Measurements from ENCODE around the gene HCFC1.

HCFC1 gene

DNA sequence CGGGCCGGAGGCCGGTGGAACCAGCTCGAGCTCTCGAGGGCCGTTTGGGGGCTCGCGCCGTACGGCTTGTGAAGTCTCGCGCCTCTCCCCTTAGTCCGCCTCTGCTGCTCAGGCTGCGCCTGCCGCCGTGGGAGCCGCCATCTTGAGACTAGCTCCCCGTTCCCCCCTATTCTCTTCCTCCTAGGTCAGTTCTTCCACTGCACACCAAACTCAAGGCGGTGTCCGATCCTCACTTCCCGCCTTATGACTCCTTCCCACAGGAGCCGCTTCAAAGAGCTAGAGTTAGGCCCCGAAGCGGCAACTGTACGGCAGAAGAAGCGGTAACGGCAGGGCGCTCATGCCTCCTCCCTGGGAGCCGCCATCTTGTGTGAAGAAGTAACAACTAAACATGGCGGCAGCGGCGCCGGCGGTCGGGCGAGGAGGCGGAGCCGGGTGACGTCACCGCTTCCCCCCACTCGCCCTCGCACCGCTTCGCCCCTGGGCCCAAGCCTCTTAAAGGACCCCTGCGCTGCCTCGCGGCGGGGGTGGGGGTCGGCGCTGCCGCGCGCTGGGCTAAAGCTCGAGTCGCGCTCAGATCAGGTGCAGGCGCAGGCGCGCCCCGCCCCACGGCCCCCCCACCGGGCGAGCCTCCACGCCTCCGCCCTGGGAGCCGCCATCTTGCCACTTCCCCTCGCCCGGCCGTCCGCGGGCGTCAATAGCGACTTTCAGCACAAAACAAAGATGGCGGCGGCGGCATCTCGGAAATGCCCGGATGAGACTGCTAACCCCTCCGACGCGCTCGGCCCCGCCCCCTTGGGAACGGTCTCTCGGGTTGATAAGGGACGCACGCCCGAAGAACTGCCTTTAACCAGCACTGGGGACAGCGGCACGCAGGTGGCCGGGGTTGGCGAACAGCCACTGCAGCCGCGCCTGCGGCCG is at the start of gene HCFC1:
TSS of gene HCFC1 (minus strand) at position 369 of the 918 bp plus-strand sequence. CDS start 978 bp downstream, outside the sequence.
- DNase-seq (ENCODE audit: low read depth in 2 of 2, low spot score in 1 of 2) = peak; percentile 81 to 88

DNA sequence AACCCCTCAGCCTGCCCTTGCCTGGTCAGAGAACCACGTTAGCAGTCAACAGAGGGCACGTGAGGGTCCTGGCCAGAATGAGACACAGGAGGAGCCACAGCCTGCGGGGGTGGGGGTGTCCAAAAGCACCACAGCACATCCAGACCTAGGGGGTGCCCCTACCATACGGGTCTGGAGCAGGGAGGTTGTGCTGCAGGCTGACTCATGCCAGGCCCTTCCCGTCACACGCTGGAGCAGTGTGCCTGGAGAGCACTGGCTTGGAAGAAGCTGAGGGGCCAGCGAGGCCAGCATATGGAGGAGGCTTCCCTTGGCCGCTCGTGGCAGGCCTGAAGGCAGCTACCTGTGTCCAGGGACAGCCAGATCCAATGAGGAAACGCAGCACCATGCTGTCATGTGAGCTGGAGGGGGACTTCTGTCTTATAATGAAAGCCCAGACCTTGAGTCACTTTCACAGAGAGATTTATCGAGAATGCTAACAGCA is 49.6 kb upstream of the HCFC1 start:
- DNase-seq (ENCODE audit: low read depth in 2 of 2, low spot score in 1 of 2) = no peak

DNA sequence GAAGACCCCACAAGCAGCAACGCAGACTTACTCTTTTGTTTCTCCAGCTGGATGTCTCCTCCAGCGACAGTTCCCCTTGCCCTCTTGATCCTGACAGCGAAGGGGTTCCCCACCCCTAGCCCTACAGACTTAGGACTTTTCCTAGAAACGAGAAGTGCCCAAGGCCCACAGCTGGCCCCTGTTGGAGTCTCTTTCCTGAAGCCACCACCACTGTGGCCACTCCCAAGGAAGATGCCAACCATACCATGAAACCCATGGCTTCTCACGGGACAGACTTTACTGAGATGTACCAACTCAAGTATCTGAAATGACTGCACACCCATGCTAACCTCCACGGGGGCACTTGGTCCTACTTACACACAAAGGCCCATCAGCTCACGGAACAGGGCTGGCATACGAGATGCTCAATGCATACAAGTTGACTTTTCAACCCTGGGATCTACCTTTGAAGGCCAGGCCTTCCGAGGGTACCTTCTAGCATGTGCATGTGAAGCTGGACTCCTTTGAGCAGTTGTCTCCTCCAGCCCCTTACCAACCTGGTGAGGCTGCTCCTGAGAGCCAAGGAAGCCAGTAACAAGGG is 49.0 kb upstream of the HCFC1 start:
- no peak for DNase-seq (ENCODE audit: low read depth in 2 of 2, low spot score in 1 of 2)

DNA sequence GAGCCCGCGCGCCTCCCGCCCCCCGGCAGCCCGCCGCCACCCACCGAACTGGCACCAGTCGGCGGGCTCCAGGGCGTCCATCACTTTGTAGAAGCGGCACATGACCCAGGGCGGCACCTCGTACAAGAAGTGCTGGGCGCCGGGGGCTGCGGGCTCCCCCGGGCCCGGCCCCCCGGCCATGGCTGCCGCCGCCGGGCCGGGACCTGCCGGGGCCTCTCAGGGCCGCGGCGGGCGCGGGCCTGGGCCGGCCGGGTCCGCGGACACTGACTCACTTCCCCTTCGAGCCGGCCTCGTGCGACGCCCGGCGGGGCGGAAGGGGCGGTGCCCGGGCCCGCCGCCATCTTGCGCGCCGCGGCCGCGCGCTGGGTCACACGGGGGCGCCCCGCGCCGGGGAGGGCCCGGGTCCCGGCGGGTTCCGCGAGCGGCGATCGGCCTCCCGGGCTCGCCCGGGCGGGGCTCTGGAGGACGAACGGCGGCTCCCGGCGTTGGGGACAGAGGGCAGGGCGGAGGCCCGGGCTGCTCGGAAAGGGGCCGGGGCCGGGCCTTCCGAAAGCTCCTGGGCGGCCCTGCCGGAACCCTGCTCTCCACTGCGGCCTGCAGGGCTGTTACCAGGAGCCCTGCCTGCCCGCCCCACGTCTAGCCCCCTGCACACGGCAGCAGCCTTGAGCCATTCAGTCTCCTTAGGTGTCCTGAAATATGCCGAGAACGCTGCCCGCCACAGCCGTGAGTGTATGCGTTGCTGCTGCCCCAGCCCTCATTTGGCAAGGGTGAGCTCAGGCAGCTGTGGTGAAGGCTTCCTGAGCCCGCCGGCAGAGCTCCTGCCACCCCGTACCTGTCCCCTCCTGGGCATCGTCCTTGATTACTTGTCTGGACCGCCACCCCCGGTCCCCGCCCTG is 48.3 kb upstream of the HCFC1 start, which contains the start of gene IRAK1:
TSS of gene IRAK1 (minus strand) at position 270 of the 896 bp plus-strand sequence. CDS start at position 180, 90 bp downstream.
- DNase-seq (ENCODE audit: low read depth in 2 of 2, low spot score in 1 of 2) = no peak

DNA sequence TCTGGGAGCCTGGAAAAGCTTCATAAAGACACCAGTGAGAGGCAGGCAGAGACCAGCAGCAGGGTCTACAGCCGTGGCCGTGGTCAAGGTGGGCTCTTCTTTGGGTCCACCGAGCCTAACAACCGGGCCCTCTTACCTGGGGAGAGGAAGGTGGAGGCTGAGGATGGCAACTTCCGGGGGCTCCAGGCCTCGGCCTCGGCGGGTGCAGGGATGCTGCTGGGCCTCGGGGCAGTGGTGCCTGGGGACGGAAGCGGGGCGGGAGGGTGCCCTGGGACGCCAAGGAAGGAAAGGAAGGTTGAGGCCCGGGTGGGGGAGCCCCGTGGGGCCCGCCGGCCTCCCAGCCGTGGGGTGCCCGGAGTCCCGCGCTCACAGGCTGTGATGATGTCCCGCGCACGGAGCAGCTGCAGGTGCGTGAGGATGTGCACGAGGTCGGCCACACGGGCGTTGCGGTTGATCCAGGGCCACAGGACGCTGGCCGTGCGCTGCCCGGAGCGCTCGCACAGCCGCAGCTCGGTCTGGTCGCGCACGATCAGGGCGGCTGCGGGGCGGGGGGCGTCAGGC is 47.5 kb upstream of the HCFC1 start:
- DNase-seq (ENCODE audit: low read depth in 2 of 2, low spot score in 1 of 2) = no peak

DNA sequence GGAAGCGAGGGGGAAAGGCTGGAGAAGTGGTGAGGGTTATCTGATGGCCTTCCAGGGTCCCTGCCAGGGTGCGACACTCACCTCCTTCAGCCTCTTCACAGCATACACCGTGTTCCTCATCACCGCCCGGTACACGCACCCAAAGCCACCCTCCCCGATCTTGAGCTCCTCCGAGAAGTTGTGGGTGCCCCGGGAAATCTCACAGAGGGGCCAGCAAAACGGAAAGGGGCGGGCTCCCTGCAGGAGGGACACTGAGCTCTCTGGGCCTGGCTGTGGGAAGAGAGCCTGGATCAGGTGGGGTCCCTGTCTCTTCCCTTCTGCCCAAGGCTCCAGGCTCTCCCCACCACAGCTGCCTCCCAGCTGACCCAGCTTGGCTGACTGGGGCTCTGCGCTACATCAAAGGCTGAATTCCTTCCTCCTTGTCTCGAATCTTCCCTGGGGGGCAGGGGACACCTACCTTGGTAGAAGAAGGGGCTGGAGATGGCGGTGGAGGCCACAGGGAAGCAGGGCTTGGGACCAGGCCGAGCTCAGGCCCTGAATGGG is 47.0 kb upstream of the HCFC1 start:
- DNase-seq (ENCODE audit: low read depth in 2 of 2, low spot score in 1 of 2) = no peak

DNA sequence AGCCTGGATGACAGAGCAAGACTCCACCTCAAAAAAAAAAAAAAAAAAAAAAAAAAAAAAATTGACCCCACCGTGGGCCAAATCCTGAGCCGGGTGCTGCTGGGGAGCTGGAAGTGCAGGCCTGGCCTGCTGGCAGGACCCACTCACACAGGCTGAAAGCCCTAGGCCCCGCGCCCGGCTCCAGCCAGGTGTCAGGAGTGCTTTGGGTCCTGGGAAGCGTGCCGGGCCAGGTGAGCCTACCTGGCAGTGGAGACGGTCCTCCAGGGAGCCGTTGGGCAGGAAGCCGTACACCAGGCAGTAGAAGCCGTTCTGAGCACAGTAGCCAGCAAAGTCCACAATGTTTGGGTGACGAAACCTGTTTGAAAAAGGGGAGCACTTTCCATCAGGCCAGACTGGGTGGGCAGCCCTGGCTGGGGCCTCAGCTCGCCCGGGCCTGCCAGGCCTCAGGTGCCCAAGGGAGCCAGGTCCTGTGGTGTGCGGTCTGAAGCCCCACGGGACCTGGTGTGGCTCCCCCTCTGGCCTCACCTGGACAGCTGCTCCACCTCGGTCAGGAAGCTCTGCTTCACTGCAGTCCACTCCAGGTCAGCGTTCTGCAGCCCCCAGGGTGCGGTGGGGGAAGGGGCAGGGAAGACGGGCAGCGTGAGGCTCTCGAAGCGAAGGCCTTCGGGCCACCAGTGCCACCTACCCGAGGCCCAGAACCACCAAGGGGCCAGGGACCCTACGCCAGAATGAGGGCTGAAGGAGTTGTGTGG is 46.3 kb upstream of the HCFC1 start:
- no peak for DNase-seq (ENCODE audit: low read depth in 2 of 2, low spot score in 1 of 2)

DNA sequence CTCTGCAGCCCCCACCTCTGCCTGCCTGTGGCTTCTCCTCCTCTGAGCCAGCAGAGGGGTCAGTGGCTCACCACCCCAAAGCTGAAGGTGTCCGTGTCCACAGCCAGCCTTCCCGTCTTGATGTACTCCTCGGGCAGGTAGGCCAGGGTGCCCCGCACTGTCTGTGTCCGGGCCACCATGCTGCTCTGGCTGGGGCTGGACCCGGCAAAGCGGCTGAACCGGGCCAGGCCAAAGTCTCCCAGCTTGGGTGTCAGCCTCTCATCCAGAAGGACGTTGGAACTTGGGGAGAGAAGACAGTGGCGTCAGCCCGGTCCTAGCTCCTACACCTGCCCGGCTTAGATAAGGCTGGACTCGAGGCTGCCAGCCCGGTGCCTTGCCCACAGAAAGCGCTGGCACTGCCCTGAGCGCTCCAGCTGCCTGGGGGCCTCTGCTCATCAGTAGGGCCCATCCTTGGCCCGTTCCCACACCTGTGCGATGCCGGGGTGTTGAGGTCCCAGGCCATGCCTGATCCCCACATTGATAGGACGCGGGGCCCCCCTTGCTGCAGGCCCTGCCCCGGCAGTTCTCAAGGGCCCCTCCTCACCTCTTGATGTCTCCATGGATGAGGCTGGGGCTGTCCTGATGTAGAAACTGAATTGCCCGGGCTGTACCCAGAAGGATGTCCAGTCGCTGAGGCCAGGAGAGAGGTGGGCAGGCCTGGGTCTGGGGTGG is 44.9 kb upstream of the HCFC1 start:
- no peak for DNase-seq (ENCODE audit: low read depth in 2 of 2, low spot score in 1 of 2)

DNA sequence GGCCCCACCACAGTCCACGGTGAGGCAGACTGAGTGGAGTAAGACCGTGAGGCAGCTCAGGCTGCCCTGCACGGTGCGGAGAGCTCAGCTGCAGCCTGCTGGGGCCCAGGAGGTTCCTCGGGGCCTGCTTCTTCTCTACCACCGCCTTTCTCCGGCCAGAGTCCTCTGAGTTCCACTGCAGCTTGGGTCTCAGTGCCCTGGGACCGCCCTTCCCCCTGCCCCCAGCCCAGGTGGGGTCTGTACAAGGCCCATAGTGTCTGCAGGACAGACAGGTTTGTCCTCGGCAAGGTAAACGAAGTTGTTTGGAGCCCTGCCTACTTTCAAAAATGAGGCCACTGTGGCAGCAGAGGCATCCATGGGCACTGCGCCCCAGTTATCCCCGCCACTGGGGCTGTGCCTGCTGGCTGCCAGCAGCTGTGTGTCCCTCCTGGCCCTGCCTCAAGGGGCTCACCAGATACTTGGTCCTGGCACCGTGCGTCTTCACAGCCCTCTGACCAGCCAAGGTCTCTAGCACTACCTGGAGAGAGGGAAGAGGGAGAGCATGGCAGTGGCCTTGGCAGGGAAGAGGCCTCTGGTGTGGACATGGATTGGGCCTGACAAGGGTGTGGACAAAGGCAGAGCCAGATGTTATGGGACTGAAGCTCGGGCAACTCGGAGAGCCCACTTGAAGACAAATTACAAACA is 44.1 kb upstream of the HCFC1 start:
- no peak for DNase-seq (ENCODE audit: low read depth in 2 of 2, low spot score in 1 of 2)

DNA sequence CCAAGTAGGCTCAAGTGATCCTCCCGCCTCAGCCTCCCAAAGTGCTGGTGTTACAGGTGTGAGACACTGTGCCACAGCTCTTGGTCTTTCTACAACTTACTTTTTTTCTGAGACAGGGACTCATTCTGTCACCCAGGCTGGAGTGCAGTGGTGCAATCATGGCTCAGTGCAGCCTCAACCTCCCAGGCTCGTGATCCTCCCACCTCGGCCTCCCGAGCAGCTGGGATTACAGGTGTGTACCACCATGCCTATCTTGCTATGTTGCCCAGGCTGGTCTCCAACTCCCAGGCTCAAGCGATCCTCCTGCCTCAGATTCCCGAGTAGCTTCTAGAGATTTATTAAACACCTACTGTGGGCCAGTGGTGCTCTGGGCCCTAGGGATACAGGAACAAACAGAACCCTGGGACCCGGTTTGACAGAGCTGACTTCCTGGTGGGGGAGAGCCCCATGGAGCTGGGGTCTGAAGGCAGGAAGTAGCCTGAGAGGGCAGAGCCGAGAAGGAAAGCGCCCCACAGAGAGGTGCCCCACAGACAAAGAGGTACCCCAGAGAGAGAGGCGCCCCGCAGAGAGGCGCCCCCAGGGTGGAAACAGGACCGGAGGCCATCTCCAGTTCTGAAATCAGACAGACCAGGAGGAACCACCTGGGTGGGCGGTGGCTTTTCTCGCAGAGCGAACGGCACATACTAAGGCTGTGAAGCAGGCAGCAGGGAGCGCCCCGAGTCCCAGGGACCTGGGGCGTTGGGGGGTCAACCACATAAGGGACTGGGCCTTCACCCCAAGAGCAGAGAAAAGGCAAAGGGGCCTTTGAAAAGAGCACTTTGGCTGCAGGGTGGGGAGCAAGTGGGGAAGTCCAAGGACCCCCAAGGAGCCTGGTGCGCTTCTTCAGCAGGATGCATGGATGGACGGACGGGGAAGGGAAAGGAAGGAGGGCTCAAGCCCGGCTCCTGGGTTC is 43.1 kb upstream of the HCFC1 start:
- no peak for DNase-seq (ENCODE audit: low read depth in 2 of 2, low spot score in 1 of 2)

DNA sequence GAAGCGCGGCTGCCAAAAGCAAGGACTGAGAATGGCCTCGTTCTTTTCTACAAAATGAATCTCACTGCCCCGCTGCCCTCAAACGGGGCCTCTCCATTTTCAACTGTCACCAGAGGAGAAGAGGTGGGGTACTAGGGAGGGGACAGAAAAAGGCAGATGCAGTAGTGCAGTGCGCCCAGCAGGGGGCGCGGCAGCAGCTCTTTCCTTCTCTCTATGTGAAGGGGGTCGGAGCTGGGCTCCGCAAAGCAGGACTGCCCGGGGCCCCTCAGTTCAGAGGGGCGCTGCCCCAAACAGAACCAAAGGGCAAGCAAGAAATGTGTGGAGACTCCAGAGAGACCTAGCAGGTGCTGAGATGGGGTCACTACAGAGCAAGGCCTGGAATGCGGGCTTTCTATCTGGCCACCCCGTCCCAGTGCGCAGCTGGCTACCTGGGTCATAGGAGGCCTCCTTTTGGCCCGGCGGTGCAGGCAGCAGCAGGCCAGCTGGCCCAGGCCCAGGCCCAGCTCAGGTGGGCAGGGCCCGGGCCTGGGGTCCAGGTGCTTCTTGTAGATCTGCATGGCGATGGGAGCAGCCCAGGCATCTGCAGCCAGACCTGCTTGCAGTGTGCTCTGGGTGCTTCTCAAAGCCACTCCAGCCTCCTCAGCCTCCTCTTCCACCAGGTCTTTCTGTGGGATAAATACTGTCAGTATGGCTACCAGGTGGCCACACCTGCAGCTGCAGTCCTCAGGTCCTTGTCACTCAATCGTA is 42.2 kb upstream of the HCFC1 start:
- DNase-seq (ENCODE audit: low read depth in 2 of 2, low spot score in 1 of 2) = peak in 1 of 2 donors; percentile 25

DNA sequence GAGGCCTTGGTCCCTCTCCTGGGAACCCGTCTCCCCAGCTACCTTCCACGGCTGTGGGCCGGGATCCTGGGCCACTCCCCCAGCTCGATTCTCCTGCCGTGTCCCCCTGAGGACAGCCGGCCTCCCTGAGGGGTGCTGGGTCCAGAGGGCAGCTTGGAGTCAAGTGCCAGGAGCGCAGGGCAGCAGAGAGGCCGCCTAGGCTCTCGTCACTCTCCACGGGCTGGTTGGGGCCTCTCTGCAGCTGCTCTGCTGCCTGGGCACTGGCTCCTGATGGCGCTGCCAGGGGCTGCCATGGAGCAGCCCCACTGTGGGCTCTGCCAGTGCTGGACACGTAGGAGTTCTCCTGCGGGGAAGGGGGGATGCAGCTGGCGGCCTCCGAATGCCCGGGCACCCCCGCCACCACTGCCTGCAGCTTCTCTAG is 41.4 kb upstream of the HCFC1 start:
- no peak for DNase-seq (ENCODE audit: low read depth in 2 of 2, low spot score in 1 of 2)

DNA sequence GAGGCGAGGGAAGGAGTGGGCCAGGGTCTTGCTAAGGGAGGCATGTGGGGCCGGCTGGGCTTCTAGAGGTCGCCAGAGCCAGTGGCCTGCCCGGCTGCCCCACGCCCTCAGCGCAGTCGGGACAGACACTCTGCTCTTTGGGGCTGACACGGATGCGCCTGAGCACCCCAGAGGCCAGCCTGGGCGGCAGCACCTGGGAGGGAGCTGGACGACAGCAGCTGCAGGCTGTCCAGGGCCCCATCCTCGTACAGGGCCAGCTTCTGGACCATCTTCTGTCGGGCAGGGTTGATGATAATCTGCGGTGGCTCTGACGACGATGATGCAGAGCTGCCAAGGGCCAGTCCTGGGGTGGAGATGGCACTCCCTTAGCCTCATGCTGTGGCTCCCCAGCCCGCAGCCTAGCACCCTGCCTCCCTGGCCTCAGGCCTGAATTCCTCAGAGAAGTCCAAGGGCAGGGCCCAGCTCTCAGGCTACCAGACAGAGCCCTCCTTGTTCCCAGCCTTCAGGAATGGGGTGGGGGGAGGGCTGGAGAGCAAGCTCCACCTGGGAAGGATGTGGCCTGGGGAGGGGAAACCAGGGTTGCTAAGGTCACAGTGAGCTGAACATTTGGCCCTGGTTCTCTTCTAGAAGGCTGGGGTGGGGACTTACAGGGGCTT is 40.8 kb upstream of the HCFC1 start:
- DNase-seq (ENCODE audit: low read depth in 2 of 2, low spot score in 1 of 2) = no peak

DNA sequence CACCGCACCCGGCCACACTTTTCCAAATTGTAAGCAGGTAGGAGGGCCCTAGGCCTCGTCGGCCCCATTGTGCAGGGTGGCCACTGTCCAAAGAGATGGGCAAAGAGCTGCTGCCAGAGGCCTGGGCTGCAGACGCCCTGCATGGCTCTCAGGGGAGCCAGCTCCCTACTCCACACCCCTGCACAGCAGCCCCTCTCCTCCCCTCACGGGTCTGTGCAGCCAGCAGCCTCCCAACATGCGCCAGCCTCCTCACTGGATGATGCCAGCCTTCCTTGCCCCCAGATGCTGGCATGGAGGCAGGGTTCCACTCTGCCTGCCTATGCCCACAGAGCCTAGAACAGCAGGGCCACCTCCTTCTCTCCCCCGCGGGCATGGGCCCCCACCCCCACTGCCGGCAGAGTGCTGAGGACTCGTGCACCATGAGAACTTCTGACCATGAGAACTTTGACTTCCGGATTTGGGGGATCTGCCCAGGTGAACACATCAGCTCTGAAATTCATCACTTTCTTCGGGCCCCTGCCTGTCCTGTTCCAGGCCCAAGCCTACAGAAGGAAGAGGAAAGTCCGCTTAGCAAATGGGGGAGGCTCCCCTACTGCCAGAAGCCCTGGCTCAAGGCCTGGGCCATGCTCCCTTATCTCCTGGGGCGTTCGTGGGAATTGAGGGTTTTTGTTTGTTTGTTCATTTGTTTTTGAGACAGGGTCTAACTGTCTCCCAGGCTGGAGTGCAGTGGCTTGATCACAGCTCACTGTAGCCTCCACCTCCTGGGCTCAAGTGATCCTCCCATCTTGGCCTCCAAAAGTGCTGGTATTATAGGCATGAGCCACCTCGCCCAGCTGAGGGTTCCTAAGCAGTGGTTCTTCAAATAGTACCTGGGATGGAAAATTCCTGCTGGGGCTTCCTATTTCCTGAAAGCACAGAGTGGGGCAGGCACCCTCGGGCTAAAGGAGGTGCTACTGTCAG is 40.0 kb upstream of the HCFC1 start:
- no peak for DNase-seq (ENCODE audit: low read depth in 2 of 2, low spot score in 1 of 2)

Measured in stimulated activated CD8-positive, alpha-beta memory T cell treated with anti-CD3 and anti-CD28 coated beads, Interleukin-4, amount 100 ng/mL, for 1 hour (primary cell).